HCT116 (cell line): ENCODE data around the gene ZNF862.

Experiments used
- CEBPB ChIP-seq: IDR thresholded peaks from 2 replicates; pipeline ENCODE4 v1.6.1; 2012; ENCODE audit warnings: low read depth
- EZH2 ChIP-seq: fragments of 200-600 bp; sonication (generic); IDR thresholded peaks from 2 replicates; pipeline ENCODE4 v1.6.1; 2017; ENCODE audit warnings: antibody characterized with exemption, mixed run types
- EZH2phosphoT487 ChIP-seq: fragments of 200-600 bp; IDR thresholded peaks from 2 replicates; pipeline ENCODE4 v1.6.1; 2018; ENCODE audit warnings: antibody characterized with exemption, borderline replicate concordance
- JUND ChIP-seq: IDR thresholded peaks from 2 replicates; pipeline ENCODE4 v1.6.1; 2012
- POLR2A ChIP-seq: IDR thresholded peaks from 2 replicates; pipeline ENCODE4 v1.7.0; 2011; ENCODE audit warnings: borderline replicate concordance; ENCODE audit not compliant: insufficient read depth, insufficient read length; ENCODE audit errors: extremely low read depth
- POLR2AphosphoS5 ChIP-seq: IDR thresholded peaks from 2 replicates; pipeline ENCODE4 v1.6.1; 2011; ENCODE audit warnings: mild to moderate bottlenecking, low read depth, low read length, moderate library complexity
- RAD21 ChIP-seq: IDR thresholded peaks from 2 replicates; pipeline ENCODE4 v1.6.1; 2012; ENCODE audit warnings: low read depth, mild to moderate bottlenecking
- REST ChIP-seq: IDR thresholded peaks from 2 replicates; pipeline ENCODE4 v1.6.1; 2012; ENCODE audit warnings: low read depth
- TF ChIP-seq, protein P1 (sequence below), 3 experiments: fragments of 200-600 bp in 1 of 3; sonication (generic) in 1 of 3; IDR thresholded peaks in 2 of 3; conservative IDR thresholded peaks in 1 of 3; 2 replicates each; pipeline ENCODE4 v1.5.1; 2012 to 2017; ENCODE audit warnings: low read depth in 2 of 3, low read length in 2 of 3, antibody characterized with exemption in 1 of 3, borderline replicate concordance in 1 of 3, control low read depth in 1 of 3, mild to moderate bottlenecking in 1 of 3, mixed read lengths in 1 of 3, mixed run types in 1 of 3, moderate library complexity in 1 of 3; ENCODE audit not compliant: insufficient read depth in 1 of 3
- TF ChIP-seq, protein P2 (sequence below): IDR thresholded peaks from 2 replicates; pipeline ENCODE4 v1.6.1; 2011; ENCODE audit warnings: mild to moderate bottlenecking, low read length, moderate library complexity; ENCODE audit not compliant: insufficient replicate concordance; ENCODE audit errors: extremely low read depth

GRCh38 chr7:149851449-149851848 is 13.3 kb downstream of the ZNF862 start:
- TF ChIP-seq RAD21, result no peak
- TF ChIP-seq EZH2, result no peak
- TF ChIP-seq, protein P1, sequence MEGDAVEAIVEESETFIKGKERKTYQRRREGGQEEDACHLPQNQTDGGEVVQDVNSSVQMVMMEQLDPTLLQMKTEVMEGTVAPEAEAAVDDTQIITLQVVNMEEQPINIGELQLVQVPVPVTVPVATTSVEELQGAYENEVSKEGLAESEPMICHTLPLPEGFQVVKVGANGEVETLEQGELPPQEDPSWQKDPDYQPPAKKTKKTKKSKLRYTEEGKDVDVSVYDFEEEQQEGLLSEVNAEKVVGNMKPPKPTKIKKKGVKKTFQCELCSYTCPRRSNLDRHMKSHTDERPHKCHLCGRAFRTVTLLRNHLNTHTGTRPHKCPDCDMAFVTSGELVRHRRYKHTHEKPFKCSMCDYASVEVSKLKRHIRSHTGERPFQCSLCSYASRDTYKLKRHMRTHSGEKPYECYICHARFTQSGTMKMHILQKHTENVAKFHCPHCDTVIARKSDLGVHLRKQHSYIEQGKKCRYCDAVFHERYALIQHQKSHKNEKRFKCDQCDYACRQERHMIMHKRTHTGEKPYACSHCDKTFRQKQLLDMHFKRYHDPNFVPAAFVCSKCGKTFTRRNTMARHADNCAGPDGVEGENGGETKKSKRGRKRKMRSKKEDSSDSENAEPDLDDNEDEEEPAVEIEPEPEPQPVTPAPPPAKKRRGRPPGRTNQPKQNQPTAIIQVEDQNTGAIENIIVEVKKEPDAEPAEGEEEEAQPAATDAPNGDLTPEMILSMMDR (IDR thresholded peaks at IDR 0.05 in 2 of 3, conservative IDR thresholded peaks at IDR 0.05 in 1 of 3; ENCODE audit: borderline replicate concordance in 1 of 3, insufficient read depth in 1 of 3, low read depth in 2 of 3, low read length in 2 of 3), result no peak
- TF ChIP-seq CEBPB, result no peak
- TF ChIP-seq POLR2A, result no peak
- no peak for TF ChIP-seq EZH2phosphoT487
- TF ChIP-seq JUND, result no peak
- TF ChIP-seq REST, result no peak
- TF ChIP-seq POLR2AphosphoS5, result no peak
- TF ChIP-seq, protein P2, sequence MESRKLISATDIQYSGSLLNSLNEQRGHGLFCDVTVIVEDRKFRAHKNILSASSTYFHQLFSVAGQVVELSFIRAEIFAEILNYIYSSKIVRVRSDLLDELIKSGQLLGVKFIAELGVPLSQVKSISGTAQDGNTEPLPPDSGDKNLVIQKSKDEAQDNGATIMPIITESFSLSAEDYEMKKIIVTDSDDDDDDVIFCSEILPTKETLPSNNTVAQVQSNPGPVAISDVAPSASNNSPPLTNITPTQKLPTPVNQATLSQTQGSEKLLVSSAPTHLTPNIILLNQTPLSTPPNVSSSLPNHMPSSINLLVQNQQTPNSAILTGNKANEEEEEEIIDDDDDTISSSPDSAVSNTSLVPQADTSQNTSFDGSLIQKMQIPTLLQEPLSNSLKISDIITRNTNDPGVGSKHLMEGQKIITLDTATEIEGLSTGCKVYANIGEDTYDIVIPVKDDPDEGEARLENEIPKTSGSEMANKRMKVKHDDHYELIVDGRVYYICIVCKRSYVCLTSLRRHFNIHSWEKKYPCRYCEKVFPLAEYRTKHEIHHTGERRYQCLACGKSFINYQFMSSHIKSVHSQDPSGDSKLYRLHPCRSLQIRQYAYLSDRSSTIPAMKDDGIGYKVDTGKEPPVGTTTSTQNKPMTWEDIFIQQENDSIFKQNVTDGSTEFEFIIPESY, result no peak
